Activated CD4-positive, CD25-positive, alpha-beta regulatory T cell treated with anti-CD3 and anti-CD28 coated beads, Interleukin-2, amount 50 U/mL, for 24 hours (primary cell): ENCODE measurements around the gene EML4.
A peak's percentile ranks its signal among the peaks of the same experiment; 100 is the strongest.
"Not testable (repeated sequence)": the region's sequence is repeated elsewhere in the genome, so short reads cannot be mapped to it uniquely, and the experiment has no call there.

Experiments
- ATAC-seq, 2 donors: fragments of 150-1000 bp; cut with Tn5 transposase; one replicate each; pipeline ENCODE4 v1.10.0; 2021; ENCODE audit warnings: mild to moderate bottlenecking in 1 of 2, moderate library complexity in 1 of 2

Gene EML4

GRCh38 chr2:42169100-42169873 lies at the start of gene EML4:
Gene EML4 (plus strand): TSS chr2:42169353. CDS start chr2:42169612, 259 bp downstream.
- peak; percentile 86 to 88 for ATAC-seq

DNA sequence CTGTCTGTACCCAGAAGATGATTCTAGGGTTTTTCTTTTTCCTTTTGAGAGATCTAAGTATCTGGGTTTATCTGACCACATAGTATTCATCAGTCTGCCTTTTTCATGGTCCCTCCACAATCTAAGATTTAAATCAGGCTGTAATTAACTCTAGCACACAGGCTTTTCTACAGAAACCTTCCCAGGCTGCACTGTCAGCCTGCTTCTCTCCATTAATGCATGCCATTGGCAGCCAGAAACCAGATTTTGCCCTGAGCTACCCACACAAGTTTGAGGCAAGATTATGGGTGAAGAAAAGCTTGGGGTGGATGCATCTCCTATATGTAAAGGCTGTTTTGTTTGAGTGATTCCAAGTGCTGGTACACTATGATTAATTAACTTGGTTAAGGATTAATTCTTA lies 45.7 kb upstream of the EML4 start:
- no peak for ATAC-seq

- ATAC-seq = peak; percentile 50 to 62
These were observed 45.0 kb upstream of the EML4 start for GRCh38 chr2:42124011-42124785.

- no peak for ATAC-seq
These were observed 43.1 kb upstream of the EML4 start for GRCh38 chr2:42125841-42126594.

DNA sequence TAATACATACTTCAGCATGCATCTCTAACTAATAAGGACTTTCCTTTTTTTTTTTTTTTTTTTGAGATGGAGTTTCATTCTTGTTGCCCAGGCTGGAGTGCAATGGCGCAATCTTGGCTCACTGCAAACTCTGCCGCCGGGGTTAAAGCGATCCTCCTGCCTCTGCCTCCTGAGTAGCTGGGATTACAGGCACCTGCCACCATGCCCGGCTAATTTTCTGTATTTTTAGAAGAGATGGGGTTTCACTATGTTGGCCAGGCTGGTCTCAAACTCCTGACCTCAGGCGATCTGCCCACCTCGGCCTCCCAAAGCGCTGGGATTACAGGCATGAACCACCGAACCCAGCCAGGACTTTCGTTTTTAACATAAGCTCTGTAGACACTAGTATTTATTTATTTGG lies 42.3 kb upstream of the EML4 start:
- not testable (repeated sequence) for ATAC-seq

DNA sequence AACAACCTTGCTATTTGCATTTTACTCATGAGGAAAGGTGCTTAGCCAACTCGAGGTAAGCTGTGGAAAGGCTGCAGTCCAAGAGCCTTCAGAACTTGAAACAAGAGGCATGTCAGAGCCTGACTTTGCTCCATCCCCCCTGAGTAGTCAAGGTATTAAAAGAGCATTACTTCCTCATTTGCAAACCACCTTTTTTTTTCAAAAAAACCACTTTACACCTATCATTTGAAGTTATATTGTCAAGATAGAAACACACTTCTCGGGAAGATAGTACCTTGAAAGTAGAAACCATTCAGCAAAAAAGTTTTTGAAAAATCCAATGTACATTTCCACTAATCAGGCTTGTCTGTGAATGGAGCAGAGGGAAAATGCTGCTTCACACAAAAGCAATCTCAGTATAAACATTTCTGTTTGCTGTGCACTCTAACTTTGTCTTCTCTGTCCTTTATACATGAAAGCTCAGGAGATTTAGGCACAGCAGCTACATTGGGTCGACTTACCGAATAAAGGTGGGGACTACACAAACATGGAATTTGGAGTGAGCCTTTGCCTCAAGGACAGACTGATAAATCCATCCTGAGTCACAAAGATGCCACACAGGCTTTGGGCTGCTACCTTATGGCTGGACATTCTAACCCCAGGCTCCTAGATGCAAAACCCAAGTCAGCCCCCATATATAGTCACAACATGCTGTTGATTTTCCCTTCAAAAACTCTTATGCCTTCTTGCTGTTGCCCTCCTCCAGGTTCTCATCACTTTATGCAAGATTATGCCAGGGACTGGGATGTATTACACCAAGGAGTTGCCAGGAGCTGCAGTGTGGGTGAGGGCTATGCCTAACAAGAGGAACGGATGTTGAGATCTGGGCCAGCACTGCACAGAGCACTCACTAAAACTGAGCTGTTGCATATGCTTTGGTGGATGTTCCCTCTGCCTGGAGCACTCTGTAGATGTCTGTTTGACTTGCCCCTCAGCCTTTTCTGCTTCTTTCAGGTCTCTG lies 41.4 kb upstream of the EML4 start:
- ATAC-seq = no peak

DNA sequence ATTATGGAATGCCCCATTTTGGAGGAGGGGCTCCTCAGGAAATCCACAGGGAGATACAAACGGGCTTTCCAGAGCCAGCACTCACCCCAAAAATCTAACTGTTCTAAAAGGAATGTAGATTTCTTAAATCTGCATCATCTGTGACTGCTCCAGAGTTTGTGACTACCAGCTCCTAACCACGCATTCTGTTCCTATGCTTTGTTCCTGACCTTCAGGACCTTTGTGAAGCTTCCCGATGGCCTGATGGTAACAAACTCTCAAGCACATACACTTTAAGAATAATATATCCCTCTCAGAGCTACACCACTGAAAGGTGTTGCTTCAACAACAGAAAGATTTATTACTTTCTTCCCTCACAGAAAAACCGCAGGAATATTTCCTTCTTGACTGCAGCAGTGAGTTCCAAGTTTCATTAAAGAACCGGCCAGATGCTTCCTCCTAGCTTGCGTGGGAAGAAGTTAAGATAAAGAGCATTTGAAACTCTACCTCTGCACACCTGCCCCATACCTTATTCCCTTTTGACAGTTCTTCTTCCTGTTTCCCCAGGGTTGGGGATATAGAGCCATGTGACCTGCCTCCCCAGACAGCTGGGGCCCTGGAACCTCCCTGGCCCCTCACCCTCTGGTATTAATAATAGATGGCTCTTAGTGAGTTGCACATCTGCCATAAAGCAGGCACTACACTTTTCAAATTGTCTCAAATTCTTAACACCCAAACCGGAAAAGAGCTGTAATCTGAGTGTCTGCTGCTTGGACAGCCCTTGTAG lies 40.2 kb upstream of the EML4 start:
- ATAC-seq = no peak

DNA sequence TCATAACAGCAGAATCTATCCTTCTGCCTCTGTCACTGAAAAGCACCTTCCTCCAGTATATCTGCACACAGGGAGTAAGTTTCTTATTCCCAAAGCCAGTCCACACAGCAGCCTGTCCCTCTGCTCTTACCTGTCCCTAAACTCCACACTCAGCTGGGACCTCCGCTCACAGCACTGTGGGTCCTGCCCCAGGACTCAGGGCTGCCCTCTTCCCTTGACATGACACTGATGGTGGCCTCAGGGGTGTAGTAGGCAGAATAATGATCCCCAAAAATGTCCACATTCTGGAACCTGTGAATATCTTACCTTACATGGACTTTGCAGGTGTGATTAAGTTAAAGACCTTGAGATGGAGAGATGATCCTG lies 39.7 kb upstream of the EML4 start:
- no peak for ATAC-seq

- no peak for ATAC-seq
These were observed 39.2 kb upstream of the EML4 start for GRCh38 chr2:42129947-42130346.

DNA sequence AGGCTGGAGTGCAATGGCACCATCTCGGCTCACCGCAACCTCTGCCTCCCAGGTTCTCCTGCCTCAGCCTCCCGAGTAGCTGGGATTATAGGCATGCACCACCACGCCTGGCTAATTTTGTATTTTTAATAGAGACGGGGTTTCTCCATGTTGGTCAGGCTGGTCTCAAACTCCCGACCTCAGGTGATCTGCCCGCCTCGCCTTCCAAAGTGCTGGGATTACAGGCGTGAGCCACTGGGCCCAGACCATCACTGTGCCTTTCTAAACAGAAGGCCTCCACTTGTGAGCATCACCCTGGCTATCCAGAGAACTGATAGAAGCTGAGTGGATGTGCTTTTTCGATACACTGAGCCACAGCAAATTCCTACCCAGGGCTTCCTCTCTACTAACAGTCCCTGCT lies 38.3 kb upstream of the EML4 start:
- not testable (repeated sequence) for ATAC-seq

DNA sequence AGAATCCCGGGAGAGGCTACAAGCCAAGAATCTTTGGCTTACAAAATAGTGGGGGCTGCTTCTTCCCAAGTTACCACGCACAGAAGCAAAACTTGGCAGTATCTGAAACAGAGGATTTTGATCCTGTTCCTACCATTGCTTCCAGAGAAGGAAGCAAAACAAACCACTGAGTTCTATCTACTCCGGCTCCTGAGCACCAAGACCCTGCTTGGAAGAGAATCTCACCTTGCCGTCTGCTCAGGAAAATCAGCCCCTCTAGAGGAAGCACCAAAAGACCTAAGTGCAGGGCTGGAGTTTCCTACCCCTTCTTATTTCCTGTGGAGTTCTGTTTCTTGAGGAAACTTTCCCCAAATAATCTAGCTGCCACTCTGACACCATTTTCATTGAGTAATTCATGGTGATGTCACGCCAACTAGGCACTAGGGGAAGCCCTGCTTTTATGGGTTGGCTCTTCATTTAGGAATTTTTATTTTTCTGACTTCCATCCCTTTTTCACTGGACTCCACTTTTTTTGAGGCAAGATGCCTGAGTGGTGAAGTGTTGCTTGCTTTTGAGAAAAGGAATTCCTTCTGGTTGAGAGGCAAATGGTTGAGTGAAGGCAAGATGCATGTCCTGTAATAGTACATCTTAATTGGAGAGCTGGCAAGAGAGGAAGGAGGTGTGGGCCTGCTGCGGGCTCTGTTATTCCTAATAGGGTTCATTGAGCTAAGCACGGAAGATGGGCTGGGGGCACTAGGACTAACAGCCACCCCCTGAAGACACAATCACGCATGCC lies 36.8 kb upstream of the EML4 start:
- peak in 1 of 2 donors; percentile 5 for ATAC-seq

- ATAC-seq = peak; percentile 94
These were observed 36.0 kb upstream of the EML4 start for GRCh38 chr2:42132966-42133641.

DNA sequence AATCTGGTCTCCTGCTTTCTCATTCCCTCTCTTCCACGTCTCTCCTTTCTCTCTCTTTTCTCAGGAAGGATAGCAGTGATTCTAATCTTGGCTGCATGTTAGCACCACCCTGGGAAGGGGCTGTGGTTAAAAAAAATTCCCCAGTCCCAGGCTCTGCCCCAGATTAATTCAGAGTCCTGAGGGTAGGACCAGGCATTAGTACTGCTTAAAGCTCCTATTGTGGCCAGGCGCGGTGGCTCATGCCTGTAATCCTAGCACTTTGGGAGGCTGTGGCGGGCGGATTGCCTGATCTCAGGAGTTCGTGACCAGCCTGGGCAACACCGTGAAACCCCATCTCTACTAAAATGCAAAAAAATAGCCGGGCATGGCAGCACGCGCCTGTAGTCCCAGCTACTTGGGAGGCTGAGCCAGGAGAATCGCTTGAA lies 35.4 kb upstream of the EML4 start:
- ATAC-seq = no peak

- not testable (repeated sequence) for ATAC-seq
These were observed 34.7 kb upstream of the EML4 start for GRCh38 chr2:42134401-42134932.

GRCh38 chr2:42135381-42136312 lies 33.5 kb upstream of the EML4 start:
- ATAC-seq = no peak

- ATAC-seq = no peak
These were observed 32.4 kb upstream of the EML4 start for GRCh38 chr2:42136782-42137124.

DNA sequence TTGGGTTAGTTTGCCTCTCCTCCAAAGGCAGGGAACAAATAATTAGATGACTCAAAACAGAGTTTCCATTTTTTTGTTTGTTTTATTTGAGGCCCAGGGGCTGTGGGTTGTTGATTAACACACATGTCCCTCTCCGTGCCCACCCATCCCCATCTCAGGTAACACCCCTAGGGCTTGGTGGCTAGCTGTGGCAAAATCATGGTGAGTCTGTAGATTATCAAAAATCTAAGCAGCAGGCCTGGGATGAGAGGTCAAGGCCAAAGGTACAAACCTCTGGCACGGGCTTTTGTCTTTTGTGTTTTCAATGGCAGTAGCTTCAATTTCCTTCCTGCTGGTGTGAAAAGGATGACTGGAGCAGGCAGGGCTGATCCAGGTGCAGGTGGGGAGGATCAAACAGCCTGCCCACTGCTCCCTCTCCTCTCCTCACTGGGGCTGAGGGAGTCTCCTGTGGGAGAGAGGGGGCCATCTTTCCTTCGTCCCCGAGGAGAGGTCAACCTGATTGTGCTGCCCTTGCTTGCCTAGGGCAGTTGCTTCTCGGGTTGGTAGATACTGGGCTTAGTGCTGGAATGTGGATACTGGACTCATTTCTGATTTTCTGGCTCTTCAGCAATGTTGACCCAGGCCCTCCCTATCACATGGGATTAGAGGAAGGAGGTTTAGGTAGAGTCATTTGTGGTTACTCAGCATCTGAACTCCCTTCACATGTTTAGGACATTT lies 31.9 kb upstream of the EML4 start:
- ATAC-seq = no peak
